GM18867 (cell line): ENCODE measurements around the gene ALAS1.

ENCODE experiments used
- ATAC-seq: cut with Tn5 transposase; IDR thresholded peaks from one replicate; pipeline ENCODE4 v1.9.1; 2021; ENCODE audit warnings: mild to moderate bottlenecking, moderate library complexity; ENCODE audit not compliant: unreplicated experiment

The ALAS1 gene

DNA sequence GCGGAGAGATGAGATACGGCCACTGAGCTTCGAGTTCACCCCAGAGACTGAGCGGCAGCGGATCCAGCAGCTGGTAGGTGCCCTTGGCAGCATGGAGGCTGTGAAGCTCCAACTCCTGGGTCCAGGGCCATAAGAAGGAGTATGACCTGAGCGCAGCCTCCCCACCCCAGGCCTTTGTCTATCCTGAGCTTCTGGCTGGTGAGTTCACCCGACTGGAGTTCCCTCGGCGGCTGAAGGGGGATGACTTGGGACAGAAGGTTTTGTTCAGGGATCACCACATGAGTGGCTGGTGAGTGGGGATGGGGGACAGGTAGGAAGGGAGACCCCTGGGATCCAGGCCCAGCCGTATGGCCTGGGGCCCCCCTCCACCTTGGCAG is 50.2 kb downstream of the ALAS1 start:
- no peak for ATAC-seq

DNA sequence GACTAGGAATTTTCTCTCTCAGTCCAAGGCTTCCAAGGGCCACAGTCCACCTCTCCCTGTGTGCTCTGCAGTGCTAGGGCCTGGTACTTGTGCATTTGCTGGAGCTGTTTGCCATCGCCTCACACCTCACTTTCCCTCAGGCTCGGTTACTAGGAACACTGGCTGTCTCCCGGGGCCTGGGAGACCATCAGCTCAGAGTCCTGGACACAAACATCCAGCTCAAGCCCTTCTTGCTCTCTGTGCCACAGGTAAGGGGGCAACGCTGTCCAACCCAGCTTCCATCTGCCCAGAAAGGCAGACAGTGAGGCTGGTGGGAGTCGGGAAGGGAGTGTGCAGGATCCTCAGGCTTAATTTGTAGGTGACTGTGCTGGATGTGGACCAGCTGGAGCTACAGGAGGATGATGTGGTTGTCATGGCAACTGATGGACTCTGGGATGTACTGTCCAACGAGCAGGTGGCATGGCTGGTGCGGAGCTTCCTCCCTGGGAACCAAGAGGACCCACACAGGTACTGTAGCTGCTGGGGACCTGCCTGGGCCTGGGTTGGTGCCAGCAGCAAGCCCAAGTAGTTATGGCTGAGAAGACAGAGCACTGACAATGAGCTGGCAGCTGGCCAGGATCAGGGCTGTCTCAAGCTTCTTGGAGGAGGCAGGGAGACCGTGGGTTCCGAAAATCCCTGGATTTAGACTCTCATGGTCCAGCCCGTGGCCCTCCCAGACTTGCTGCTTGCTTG is 51.0 kb downstream of the ALAS1 start:
- no peak for ATAC-seq

DNA sequence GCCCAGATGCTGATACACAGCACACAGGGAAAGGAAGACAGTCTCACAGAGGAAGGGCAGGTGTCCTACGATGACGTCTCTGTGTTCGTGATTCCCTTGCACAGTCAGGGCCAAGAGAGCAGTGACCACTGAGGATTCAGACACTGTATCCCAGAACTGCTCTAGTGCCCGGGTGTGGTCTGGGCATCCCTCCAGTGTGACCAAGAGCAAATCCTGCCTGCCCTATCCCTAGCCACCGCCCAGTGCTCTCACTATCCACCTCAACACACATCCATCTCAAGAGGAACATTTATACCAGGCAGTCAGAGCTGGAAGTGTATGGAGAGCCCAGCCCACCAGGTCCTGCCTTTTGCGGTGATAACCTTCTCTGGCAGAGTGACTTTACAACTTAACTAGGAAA is 51.7 kb downstream of the ALAS1 start:
- no peak for ATAC-seq

GRCh38 chr3:52250122-52250521 is 52.2 kb downstream of the ALAS1 start:
- ATAC-seq = no peak

GRCh38 chr3:52253314-52254304 is 55.6 kb downstream of the ALAS1 start:
- ATAC-seq = peak; percentile 91

- ATAC-seq = no peak
Observed at GRCh38 chr3:52254608-52255007, 56.6 kb downstream of the ALAS1 start.

DNA sequence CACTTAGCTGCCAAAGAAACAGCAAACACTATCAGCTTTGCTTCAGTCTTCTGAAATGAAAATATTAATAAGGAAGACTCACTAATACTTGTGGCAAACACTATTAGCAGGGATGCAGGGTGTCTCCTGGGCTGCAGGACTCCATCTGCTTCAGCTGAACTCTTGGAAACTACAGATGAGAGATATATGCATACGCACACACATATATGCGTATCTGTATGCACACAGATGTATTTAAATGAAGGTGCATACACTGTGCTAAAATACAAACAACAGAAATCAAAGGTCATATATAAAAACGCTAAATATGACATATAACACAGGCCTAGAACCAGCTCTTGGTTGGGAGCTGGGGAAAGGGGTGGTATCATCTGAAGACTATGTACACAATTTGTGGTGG is 58.2 kb downstream of the ALAS1 start:
- ATAC-seq = no peak

DNA sequence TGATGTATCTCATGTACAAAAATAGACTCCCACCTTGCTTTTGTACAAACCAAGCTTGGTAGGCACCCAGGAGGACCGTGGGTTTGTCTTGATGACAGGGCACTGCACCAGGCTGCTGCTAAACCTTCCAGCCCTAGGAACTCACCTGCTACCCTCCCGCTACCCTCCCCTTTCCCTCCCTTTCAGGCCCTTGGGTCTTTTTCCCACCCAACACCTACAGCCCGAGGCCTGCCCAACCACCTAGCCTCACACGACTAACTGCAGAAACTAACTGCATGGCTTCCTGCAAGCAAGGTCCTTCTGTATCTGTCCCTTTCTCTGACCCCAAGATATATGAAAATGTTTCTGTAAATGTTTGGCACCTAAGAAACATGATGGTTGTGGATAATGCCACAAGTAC is 58.7 kb downstream of the ALAS1 start:
- ATAC-seq = no peak

GRCh38 chr3:52257911-52258310 is 60.0 kb downstream of the ALAS1 start:
- ATAC-seq = no peak

DNA sequence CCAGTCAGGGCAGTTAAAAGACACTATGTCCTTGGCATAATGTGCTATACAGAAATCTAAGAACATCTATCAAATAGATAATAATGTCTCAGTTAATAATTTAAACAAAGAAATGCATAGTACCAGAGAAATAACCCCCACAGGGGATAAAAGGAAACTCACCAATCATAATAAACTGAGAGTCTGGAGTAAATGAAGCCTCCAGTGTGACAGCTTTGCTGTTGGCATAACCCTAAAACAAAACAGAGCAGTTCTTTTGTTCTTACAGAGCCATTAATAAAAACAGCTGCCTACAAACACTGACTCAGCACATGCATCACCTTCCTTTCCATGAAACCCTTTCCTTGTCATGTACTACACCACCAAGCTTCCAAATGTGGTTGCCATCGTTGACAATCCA is 61.1 kb downstream of the ALAS1 start:
- ATAC-seq = no peak

DNA sequence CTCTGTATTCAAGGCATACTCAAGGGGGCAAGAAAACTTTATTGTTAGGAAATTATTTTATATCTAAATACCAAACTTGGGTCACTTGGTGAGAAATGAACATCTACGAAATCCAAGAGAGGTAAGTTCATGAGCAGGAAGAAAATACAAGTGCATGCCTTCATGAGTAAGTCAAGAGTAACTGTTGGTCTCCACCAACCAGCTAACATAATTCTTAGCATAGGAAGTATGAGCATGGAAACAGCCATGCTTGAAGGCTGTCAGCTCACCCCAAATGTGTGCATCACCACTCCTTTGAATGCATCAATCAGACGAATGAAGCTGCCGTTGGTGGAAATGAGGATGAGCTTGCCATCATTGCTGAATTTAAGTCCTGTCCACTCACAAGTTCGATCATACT is 61.5 kb downstream of the ALAS1 start:
- ATAC-seq = no peak

- no peak for ATAC-seq
Observed at GRCh38 chr3:52262447-52262846, 64.5 kb downstream of the ALAS1 start.
